K562 (cell line): Measurements from ENCODE around the gene IGFBP4.

Source experiments
- CTCF ChIP-seq, 3 experiments: IDR thresholded peaks in 2 of 3; conservative IDR thresholded peaks in 1 of 3; 2 replicates each; pipeline ENCODE4 v1.5.1; 2011 to 2012; ENCODE audit warnings: low read length in 3 of 3, mild to moderate bottlenecking in 3 of 3, control low read depth in 2 of 3, improper control_type of control experiment in 1 of 3, inconsistent platforms in 1 of 3, low read depth in 1 of 3, mixed read lengths in 1 of 3, moderate library complexity in 1 of 3; ENCODE audit not compliant: insufficient read depth in 2 of 3
- KAT7 ChIP-seq: sonication (generic); formaldehyde crosslinking; IDR thresholded peaks from 2 replicates; pipeline ENCODE4 v1.8.0; 2022; ENCODE audit warnings: missing genetic modification reagents, mild to moderate bottlenecking, borderline replicate concordance
- ZSCAN29 ChIP-seq: fragments of 450-650 bp; IDR thresholded peaks from 2 replicates; pipeline ENCODE4 v1.6.1; 2017

- TF ChIP-seq ZSCAN29 = no peak
- no peak for TF ChIP-seq KAT7
- no peak for TF ChIP-seq CTCF (IDR thresholded peaks at IDR 0.05 in 2 of 3, conservative IDR thresholded peaks at IDR 0.05 in 1 of 3; ENCODE audit: insufficient read depth in 2 of 3, low read depth in 1 of 3, low read length in 3 of 3)
Observed at GRCh38 chr17:40466298-40466971, 23.2 kb downstream of the IGFBP4 start.
